T-cell (primary cell): Measurements from ENCODE around the gene PITPNC1. TPM values are rescaled to one million over a fixed set of nuclear protein-coding genes. Genes with fewer than 3 reads are reported as not detected.

ENCODE experiments used
- ATAC-seq, 4 experiments: fragments of 200-7000 bp in 3 of 4; fragments of 150-1000 bp in 1 of 4; cut with Tn5 transposase; replicated peaks in 1 of 4; 1 replicate in 3 of 4; 2 replicates in 1 of 4; pipeline ENCODE4 v1.10.0; 2021; ENCODE audit warnings: moderate library complexity in 3 of 4, mild to moderate bottlenecking in 2 of 4, moderate number of reproducible peaks in 1 of 4
- CTCF ChIA-PET, 2 donors: fragments of 300-600 bp; sonication (Branson Sonifier 250); formaldehyde crosslinking; loops; one replicate each; lab custom pipeline; 2022; ENCODE audit warnings: antibody characterized with exemption in 2 of 2; lab: Charles Lee
- POLR2A ChIA-PET, 2 donors: fragments of 300-600 bp; sonication (Branson Sonifier 250); formaldehyde crosslinking; loops; one replicate each; lab custom pipeline; 2022; ENCODE audit warnings: antibody characterized with exemption in 2 of 2; lab: Charles Lee
- DNase-seq, 35 experiments: peaks; one replicate each; pipeline versions ENCODE4 v3.0.0 to v3.0.0-alpha.2; 2013 to 2023
- H3K27ac ChIP-seq: one replicate; pipeline ENCODE4 v1.5.1; 2013; ENCODE audit warnings: low read length
- H3K27me3 ChIP-seq, 2 experiments: replicated peaks in 1 of 2; 1 replicate in 1 of 2; 2 replicates in 1 of 2; pipeline versions ENCODE4 v1.6.1 to v1.7.0; 2013; ENCODE audit warnings: low read length in 1 of 2, mixed read lengths in 1 of 2; ENCODE audit not compliant: control insufficient read depth in 2 of 2, insufficient read depth in 2 of 2; ENCODE audit errors: extremely low read depth in 1 of 2
- H3K36me3 ChIP-seq, 2 donors: 1 replicate in 1 of 2; 2 replicates in 1 of 2; pipeline versions ENCODE4 v1.6.1 to v1.7.0; 2013; ENCODE audit warnings: low read length in 1 of 2; ENCODE audit not compliant: control insufficient read depth in 2 of 2, insufficient read depth in 1 of 2; ENCODE audit errors: extremely low read depth in 1 of 2
- H3K4me1 ChIP-seq, 2 experiments: 1 replicate in 1 of 2; 2 replicates in 1 of 2; pipeline versions ENCODE4 v1.6.1 to v1.7.0; 2013; ENCODE audit warnings: low read length in 2 of 2, mixed read lengths in 1 of 2; ENCODE audit not compliant: insufficient read depth in 2 of 2, control insufficient read depth in 1 of 2; ENCODE audit errors: extremely low read depth in 1 of 2
- H3K4me3 ChIP-seq, 2 donors: 1 replicate in 1 of 2; 2 replicates in 1 of 2; pipeline versions ENCODE4 v1.5.1 to v1.7.0; 2013; ENCODE audit warnings: mild to moderate bottlenecking in 2 of 2, low read length in 1 of 2, moderate library complexity in 1 of 2; ENCODE audit not compliant: control insufficient read depth in 1 of 2; ENCODE audit errors: extremely low read depth in 1 of 2
- H3K9me3 ChIP-seq: 2 replicates; pipeline ENCODE4 v1.7.0; 2013
- H3K27ac Mint-ChIP-seq, 2 donors: one replicate each; pipeline ENCODE4 v1.8.0; 2020 to 2021; ENCODE audit warnings: mild to moderate bottlenecking in 2 of 2, mixed read lengths in 2 of 2
- H3K27me3 Mint-ChIP-seq, 2 donors: one replicate each; pipeline ENCODE4 v1.8.0; 2021 to 2022; ENCODE audit warnings: mixed read lengths in 2 of 2
- H3K36me3 Mint-ChIP-seq: one replicate; pipeline ENCODE4 v1.8.0; 2021; ENCODE audit warnings: mixed read lengths
- H3K4me1 Mint-ChIP-seq, 3 donors: one replicate each; pipeline ENCODE4 v1.8.0; 2020 to 2022; ENCODE audit warnings: mixed read lengths in 3 of 3, mild to moderate bottlenecking in 1 of 3
- H3K4me3 Mint-ChIP-seq, 3 donors: one replicate each; pipeline ENCODE4 v1.8.0; 2020 to 2022; ENCODE audit warnings: mild to moderate bottlenecking in 3 of 3, mixed read lengths in 3 of 3, moderate library complexity in 3 of 3
- H3K9me3 Mint-ChIP-seq, 3 donors: one replicate each; pipeline ENCODE4 v1.8.0; 2020 to 2022; ENCODE audit warnings: mixed read lengths in 3 of 3
- WGBS: methylation state at CpG from one replicate; pipeline ENCODE4 v1.1.5; 2013; ENCODE audit warnings: missing lambda C conversion rate; ENCODE audit not compliant: insufficient coverage; 5-methylcytosine and 5-hydroxymethylcytosine counted together
- total RNA-seq, 35 experiments: library from RNA in 6 of 35; stranded (reverse) in 6 of 35; fragments of 120-200 nt in 1 of 35; gene quantifications; one replicate each; pipeline versions ENCODE4 v1.2.1 to v1.2.4 and lab custom pipeline; 2013 to 2026

PITPNC1 gene
- total RNA-seq, 5 donors from 2014 or later (not counting 1 experiment from before 2014, with no cell fraction given) = 82.6 to 132 (median 111) TPM

- DNase-seq (no peak), ATAC-seq (no peak)
- Histone ChIP-seq H3K4me3 (no peak overlapping the region), H3K27me3 (no peaks in the 10 kb centered on the region), H3K9me3 (no peaks in the 10 kb centered on the region), H3K36me3 (peaks cover 9 to 67% of the 10 kb centered on the region in 2 donors), H3K27ac (no peak overlapping the region), H3K4me1 (no peaks in the 10 kb centered on the region)
- POLR2A ChIA-PET = interaction anchor here in 1 of 2 donors (0.6 kb wide), 1 partner anchor 30 kb away, joined by 5 read pairs; no protein-coding TSS in a partner anchor
- CTCF ChIA-PET = no interaction called here
- Mint-ChIP-seq H3K27ac (peak overlapping the region in 1 of 2 donors; percentile 22), H3K4me3 (no peak overlapping the region), H3K27me3 (no peaks in the 10 kb centered on the region), H3K9me3 (no peaks in the 10 kb centered on the region), H3K4me1 (peaks cover 11 to 17% (median 12%) of the 10 kb centered on the region in 3 donors), H3K36me3 (peaks cover 50% of the 10 kb centered on the region)
- 100% methylated on average over 1 of the region's 4 CpGs for WGBS
Observed at GRCh38 chr17:67675481-67675880, 298.4 kb downstream of the PITPNC1 start.

GRCh38 chr17:67676305-67676704 lies 299.2 kb downstream of the PITPNC1 start:
- no peak for DNase-seq
- H3K4me3 Mint-ChIP-seq = no peak overlapping the region
- no peak for ATAC-seq
- no peaks in the 10 kb centered on the region for H3K27me3 ChIP-seq
- no peaks in the 10 kb centered on the region for H3K9me3 ChIP-seq
- H3K4me3 ChIP-seq = no peak overlapping the region
- peaks cover 9 to 67% of the 10 kb centered on the region in 2 donors for H3K36me3 ChIP-seq
- POLR2A ChIA-PET = interaction anchor here in 1 of 2 donors (0.5 kb wide), 1 partner anchor 467 kb away, joined by 3 read pairs; no protein-coding TSS in a partner anchor
- H3K4me1 Mint-ChIP-seq = peaks cover 17 to 19% (median 17%) of the 10 kb centered on the region in 3 donors
- H3K27ac ChIP-seq = no peak overlapping the region
- no peaks in the 10 kb centered on the region for H3K9me3 Mint-ChIP-seq
- H3K27me3 Mint-ChIP-seq = no peaks in the 10 kb centered on the region
- no peaks in the 10 kb centered on the region for H3K4me1 ChIP-seq
- peaks cover 52% of the 10 kb centered on the region for H3K36me3 Mint-ChIP-seq
- H3K27ac Mint-ChIP-seq = no peak overlapping the region
- 70% methylated on average over 2 of the region's 4 CpGs for WGBS
- CTCF ChIA-PET = no interaction called here

GRCh38 chr17:67678414-67678813 lies 301.3 kb downstream of the PITPNC1 start:
- CTCF ChIA-PET = no interaction called here
- Mint-ChIP-seq H3K27ac (peak overlapping the region in 1 of 2 donors; percentile 34), H3K4me1 (peaks cover 17 to 19% (median 17%) of the 10 kb centered on the region in 3 donors), H3K9me3 (no peaks in the 10 kb centered on the region), H3K36me3 (peaks cover 44% of the 10 kb centered on the region), H3K27me3 (no peaks in the 10 kb centered on the region), H3K4me3 (no peak overlapping the region)
- Histone ChIP-seq H3K4me1 (no peaks in the 10 kb centered on the region), H3K9me3 (no peaks in the 10 kb centered on the region), H3K4me3 (no peak overlapping the region), H3K27me3 (no peaks in the 10 kb centered on the region), H3K27ac (no peak overlapping the region), H3K36me3 (peaks cover 4 to 49% of the 10 kb centered on the region in 2 donors)
- ATAC-seq (no peak), DNase-seq (no peak)
- POLR2A ChIA-PET = no interaction called here
- WGBS = 100% methylated on average over 2 of the region's 2 CpGs

GRCh38 chr17:67679225-67679624 lies 302.1 kb downstream of the PITPNC1 start:
- peaks cover 17 to 19% (median 17%) of the 10 kb centered on the region in 3 donors for H3K4me1 Mint-ChIP-seq
- H3K4me3 Mint-ChIP-seq = no peak overlapping the region
- peak overlapping the region; percentile 60 to 86 for H3K27ac Mint-ChIP-seq
- H3K27me3 Mint-ChIP-seq = no peaks in the 10 kb centered on the region
- H3K36me3 Mint-ChIP-seq = peaks cover 43% of the 10 kb centered on the region
- ATAC-seq (no peak), DNase-seq (no peak)
- whole genome bisulfite sequencing = no CpG with 5 or more reads among the region's 2 CpGs
- H3K36me3 ChIP-seq = peaks cover 4 to 47% of the 10 kb centered on the region in 2 donors
- no peaks in the 10 kb centered on the region for H3K9me3 Mint-ChIP-seq
- no peaks in the 10 kb centered on the region for H3K27me3 ChIP-seq
- CTCF ChIA-PET = no interaction called here
- H3K27ac ChIP-seq = no peak overlapping the region
- H3K9me3 ChIP-seq = no peaks in the 10 kb centered on the region
- POLR2A ChIA-PET = no interaction called here
- H3K4me3 ChIP-seq = no peak overlapping the region
- no peaks in the 10 kb centered on the region for H3K4me1 ChIP-seq

GRCh38 chr17:67679721-67680120 lies 302.6 kb downstream of the PITPNC1 start:
- H3K27me3 ChIP-seq = no peaks in the 10 kb centered on the region
- no peak overlapping the region for H3K27ac ChIP-seq
- no peak for DNase-seq
- H3K9me3 ChIP-seq = no peaks in the 10 kb centered on the region
- POLR2A ChIA-PET = no interaction called here
- no peak overlapping the region for H3K4me3 ChIP-seq
- H3K36me3 Mint-ChIP-seq = peaks cover 43% of the 10 kb centered on the region
- no peaks in the 10 kb centered on the region for H3K9me3 Mint-ChIP-seq
- H3K4me3 Mint-ChIP-seq = no peak overlapping the region
- 88% methylated on average over 6 of the region's 6 CpGs for WGBS
- no peaks in the 10 kb centered on the region for H3K27me3 Mint-ChIP-seq
- no peaks in the 10 kb centered on the region for H3K4me1 ChIP-seq
- CTCF ChIA-PET = interaction anchor here in 1 of 2 donors (0.6 kb wide), 1 partner anchor 478 kb away, joined by 6 read pairs; no protein-coding TSS in a partner anchor
- no peak for ATAC-seq
- peaks cover 17 to 19% (median 17%) of the 10 kb centered on the region in 3 donors for H3K4me1 Mint-ChIP-seq
- peaks cover 4 to 47% of the 10 kb centered on the region in 2 donors for H3K36me3 ChIP-seq
- peak overlapping the region; percentile 60 to 86 for H3K27ac Mint-ChIP-seq

GRCh38 chr17:67680445-67681224 lies 303.6 kb downstream of the PITPNC1 start:
- H3K36me3 Mint-ChIP-seq = peaks cover 35% of the 10 kb centered on the region
- H3K4me1 Mint-ChIP-seq = peaks cover 17 to 19% (median 17%) of the 10 kb centered on the region in 3 donors
- ATAC-seq (no peak), DNase-seq (no peak)
- no peaks in the 10 kb centered on the region for H3K9me3 Mint-ChIP-seq
- H3K9me3 ChIP-seq = no peaks in the 10 kb centered on the region
- H3K4me1 ChIP-seq = no peaks in the 10 kb centered on the region
- H3K27me3 ChIP-seq = no peaks in the 10 kb centered on the region
- POLR2A ChIA-PET = no interaction called here
- WGBS = no CpG with 5 or more reads among the region's 8 CpGs
- peaks cover 4 to 44% of the 10 kb centered on the region in 2 donors for H3K36me3 ChIP-seq
- no peak overlapping the region for H3K4me3 ChIP-seq
- no peak overlapping the region for H3K4me3 Mint-ChIP-seq
- no peak overlapping the region for H3K27ac ChIP-seq
- CTCF ChIA-PET = interaction anchor here in 1 of 2 donors (0.6 to 0.7 kb wide), 2 partner anchors 291 to 479 kb away, joined by 5 to 6 read pairs; no protein-coding TSS in a partner anchor
- peak overlapping the region; percentile 36 to 86 for H3K27ac Mint-ChIP-seq
- H3K27me3 Mint-ChIP-seq = no peaks in the 10 kb centered on the region
